PC-9 (cell line): ENCODE measurements around the gene ASB16.

ENCODE experiments used
- CTCF ChIP-seq: fragments of 200-600 bp; sonication (generic); conservative IDR thresholded peaks from 2 replicates; pipeline ENCODE4 v1.6.1; 2017; ENCODE audit warnings: mixed run types, antibody characterized with exemption, mild to moderate bottlenecking, moderate library complexity
- EZH2 ChIP-seq: fragments of 200-600 bp; sonication (generic); IDR thresholded peaks from 2 replicates; pipeline ENCODE4 v1.8.0; 2017; ENCODE audit warnings: antibody characterized with exemption, low read depth

- TF ChIP-seq CTCF (no peak), EZH2 (no peak)
Measured at GRCh38 chr17:44214896-44215295, 44.4 kb downstream of the ASB16 start.
